H1 (cell line): ENCODE results near the gene GALNT18. TPM values are rescaled to one million over a fixed set of nuclear protein-coding genes. Genes with fewer than 3 reads are reported as not detected.

Source experiments
- CTCF ChIA-PET: fragments of 300-600 bp; sonication (Branson Sonifier 250); formaldehyde crosslinking; loops from one replicate; lab custom pipeline; 2021; ENCODE audit not compliant: partially characterized antibody; lab: Charles Lee
- POLR2A ChIA-PET: fragments of 300-600 bp; sonication (Branson Sonifier 250); formaldehyde crosslinking; loops from one replicate; lab custom pipeline; 2021; ENCODE audit warnings: inconsistent platforms; ENCODE audit not compliant: partially characterized antibody; lab: Charles Lee
- DNase-seq, 2 experiments: peaks; one replicate each; pipeline versions ENCODE4 v3.0.0 to v3.0.0-alpha.2; 2010 to 2022; ENCODE audit warnings: low spot score in 2 of 2, low read depth in 1 of 2, mixed read lengths in 1 of 2
- FAIRE-seq: peaks from 2 replicates; lab custom pipeline; 2011; peaks lifted over from hg19 to GRCh38; lab: Jason Lieb, UNC
- H2AFZ ChIP-seq: 2 replicates; pipeline ENCODE4 v1.8.1; 2012; ENCODE audit warnings: low read length, inconsistent platforms
- H2AK5ac ChIP-seq: 2 replicates; pipeline ENCODE4 v1.6.1; 2013; ENCODE audit warnings: low read depth, low read length
- H2BK120ac ChIP-seq: replicated peaks from 2 replicates; pipeline ENCODE3; 2013; ENCODE audit warnings: low read depth, low read length, inconsistent platforms
- H2BK12ac ChIP-seq: 2 replicates; pipeline ENCODE4 v1.6.1; 2013; ENCODE audit warnings: low read depth, low read length
- H2BK15ac ChIP-seq: 2 replicates; pipeline ENCODE4 v1.6.1; 2013; ENCODE audit warnings: low read length
- H2BK20ac ChIP-seq: 2 replicates; pipeline ENCODE4 v1.6.1; 2013; ENCODE audit warnings: low read length
- H2BK5ac ChIP-seq: 2 replicates; pipeline ENCODE4 v1.6.1; 2013; ENCODE audit warnings: low read depth, low read length
- H3K14ac ChIP-seq: 2 replicates; pipeline ENCODE4 v1.6.1; 2013; ENCODE audit warnings: inconsistent platforms; ENCODE audit not compliant: insufficient read length
- H3K18ac ChIP-seq: 2 replicates; pipeline ENCODE4 v1.6.1; 2013; ENCODE audit warnings: low read length; ENCODE audit errors: extremely low read depth
- H3K23ac ChIP-seq: 2 replicates; pipeline ENCODE4 v1.6.1; 2013; ENCODE audit warnings: inconsistent platforms; ENCODE audit not compliant: insufficient read length
- H3K23me2 ChIP-seq: 2 replicates; pipeline ENCODE4 v1.6.1; 2013; ENCODE audit warnings: low read depth, low read length
- H3K27ac ChIP-seq: 2 replicates; pipeline ENCODE4 v1.6.1; 2011; ENCODE audit warnings: low read depth, low read length, inconsistent platforms
- H3K27me3 ChIP-seq, 4 experiments: replicated peaks in 1 of 4; 1 replicate in 1 of 4; 2 replicates in 3 of 4; pipeline versions ENCODE4 v1.6.1 to v1.8.1; 2011 to 2013; ENCODE audit warnings: low read length in 3 of 4, mild to moderate bottlenecking in 3 of 4, inconsistent platforms in 2 of 4, mixed read lengths in 2 of 4, moderate library complexity in 1 of 4; ENCODE audit not compliant: control insufficient read depth in 3 of 4, insufficient read depth in 3 of 4; ENCODE audit errors: extremely low read depth in 1 of 4
- H3K36me3 ChIP-seq, 4 experiments: 2 replicates each; pipeline versions ENCODE4 v1.6.1 to v1.8.1; 2011 to 2013; ENCODE audit warnings: mild to moderate bottlenecking in 4 of 4, low read length in 3 of 4, moderate library complexity in 2 of 4, control low read depth in 1 of 4, inconsistent platforms in 1 of 4; ENCODE audit not compliant: insufficient read depth in 4 of 4, control insufficient read depth in 2 of 4
- H3K4ac ChIP-seq: replicated peaks from 2 replicates; pipeline ENCODE3; 2013; ENCODE audit warnings: low read length, low read depth, mixed read lengths, inconsistent platforms; ENCODE audit not compliant: insufficient read length
- H3K4me1 ChIP-seq, 4 experiments: replicated peaks in 1 of 4; 1 replicate in 1 of 4; 2 replicates in 3 of 4; pipeline versions ENCODE4 v1.6.1 to v1.8.1; 2011 to 2013; ENCODE audit warnings: low read length in 3 of 4, inconsistent platforms in 2 of 4, mixed read lengths in 1 of 4; ENCODE audit not compliant: insufficient read depth in 4 of 4, control insufficient read depth in 3 of 4
- H3K4me2 ChIP-seq, 2 experiments: 2 replicates each; pipeline versions ENCODE4 v1.6.1 to v1.8.1; 2011 to 2013; ENCODE audit warnings: low read depth in 2 of 2, low read length in 2 of 2, control low read depth in 1 of 2, inconsistent platforms in 1 of 2, mild to moderate bottlenecking in 1 of 2; ENCODE audit not compliant: insufficient read depth in 1 of 2
- H3K4me3 ChIP-seq, 4 experiments: fragments of 200-600, 300-600 bp in 1 of 4; sonication (generic), shearing (Covaris generic), sonication (Bioruptor Twin) in 1 of 4; 2 replicates each; pipeline versions ENCODE4 v1.5.1 to v1.8.1; 2011 to 2016; ENCODE audit warnings: low read length in 4 of 4, low read depth in 3 of 4, control low read depth in 2 of 4, inconsistent platforms in 2 of 4, mild to moderate bottlenecking in 2 of 4, mixed read lengths in 1 of 4, moderate library complexity in 1 of 4; ENCODE audit not compliant: insufficient read depth in 2 of 4; ENCODE audit errors: extremely low read depth in 1 of 4
- H3K56ac ChIP-seq: replicated peaks from 2 replicates; pipeline ENCODE3; 2013; ENCODE audit warnings: low read depth, mild to moderate bottlenecking, mixed read lengths, low read length, inconsistent platforms; ENCODE audit not compliant: insufficient read length
- H3K79me1 ChIP-seq: 2 replicates; pipeline ENCODE4 v1.6.1; 2013; ENCODE audit warnings: low read depth, low read length, control low read depth
- H3K79me2 ChIP-seq, 2 experiments: 2 replicates each; pipeline versions ENCODE4 v1.6.1 to v1.8.1; 2012 to 2013; ENCODE audit warnings: low read length in 2 of 2, mild to moderate bottlenecking in 2 of 2, inconsistent platforms in 1 of 2; ENCODE audit not compliant: insufficient read depth in 2 of 2, control insufficient read depth in 1 of 2
- H3K9ac ChIP-seq, 4 experiments: replicated peaks in 1 of 4; 1 replicate in 1 of 4; 2 replicates in 3 of 4; pipeline versions ENCODE4 v1.6.1 to v1.8.1; 2011 to 2013; ENCODE audit warnings: low read depth in 3 of 4, low read length in 3 of 4, control low read depth in 2 of 4, mild to moderate bottlenecking in 2 of 4, moderate library complexity in 2 of 4, inconsistent platforms in 1 of 4; ENCODE audit errors: extremely low read depth in 1 of 4
- H3K9me3 ChIP-seq, 2 experiments: 2 replicates each; pipeline versions ENCODE4 v1.6.1 to v1.8.1; 2012 to 2013; ENCODE audit warnings: mild to moderate bottlenecking in 2 of 2, moderate library complexity in 2 of 2, control low read depth in 1 of 2, inconsistent platforms in 1 of 2, low read depth in 1 of 2, low read length in 1 of 2, mixed read lengths in 1 of 2; ENCODE audit not compliant: insufficient read depth in 2 of 2
- H4K20me1 ChIP-seq, 2 experiments: replicated peaks in 1 of 2; 2 replicates each; pipeline versions ENCODE3 to v1.8.1; 2011 to 2013; ENCODE audit warnings: inconsistent platforms in 2 of 2, low read length in 2 of 2, mild to moderate bottlenecking in 1 of 2; ENCODE audit not compliant: insufficient read depth in 2 of 2, control insufficient read depth in 1 of 2
- H4K5ac ChIP-seq: 2 replicates; pipeline ENCODE4 v1.6.1; 2013; ENCODE audit warnings: low read length, low read depth, mixed read lengths, inconsistent platforms; ENCODE audit not compliant: insufficient read length
- H4K8ac ChIP-seq: 2 replicates; pipeline ENCODE4 v1.8.0; 2013; ENCODE audit warnings: mild to moderate bottlenecking, moderate library complexity, low read length, inconsistent platforms; ENCODE audit not compliant: insufficient read depth; ENCODE audit errors: extremely low read depth
- H4K91ac ChIP-seq: replicated peaks from 2 replicates; pipeline ENCODE3; 2013; ENCODE audit warnings: low read length, mixed read lengths, inconsistent platforms; ENCODE audit not compliant: insufficient read length
- BCL11A ChIP-seq, 2 experiments: IDR thresholded peaks; one replicate each; pipeline ENCODE4 v1.6.1; 2011; ENCODE audit warnings: low read depth in 2 of 2, low read length in 2 of 2, mild to moderate bottlenecking in 2 of 2
- EP300 ChIP-seq, 2 experiments: IDR thresholded peaks; 1 replicate in 1 of 2; 2 replicates in 1 of 2; pipeline ENCODE4 v1.6.1; 2011 to 2012; ENCODE audit warnings: low read depth in 2 of 2, low read length in 2 of 2, mild to moderate bottlenecking in 2 of 2, borderline replicate concordance in 1 of 2, inconsistent platforms in 1 of 2, moderate library complexity in 1 of 2
- GTF2F1 ChIP-seq: IDR thresholded peaks from 2 replicates; pipeline ENCODE4 v1.6.1; 2012; ENCODE audit warnings: low read depth, low read length, improper control_type of control experiment, borderline replicate concordance
- SRF ChIP-seq: IDR thresholded peaks from 2 replicates; pipeline ENCODE4 v1.6.1; 2011; ENCODE audit warnings: mild to moderate bottlenecking, low read depth, low read length, moderate library complexity
- polyA plus RNA-seq, 7 experiments: library from polyadenylated mRNA; depleted of rRNA in 3 of 7; stranded (reverse) in 5 of 7; unstranded in 2 of 7; fragments of >200 nt in 5 of 7; fragments of 200-250 nt in 2 of 7; gene quantifications; 1 replicate in 5 of 7; 2 replicates in 1 of 7; 4 replicates in 1 of 7; pipeline versions ENCODE4 v1.2.1 to v1.2.3, GENCODE V29; 2011 to 2013; ENCODE audit warnings: missing spikeins in 2 of 7, mixed read lengths in 2 of 7
- total RNA-seq: library from RNA; stranded (reverse); fragmentation: NEBNext Ultra II Directional; extraction: Animal tissue kit (Norgen Biotek cat#: 25700); gene quantifications from 2 replicates; pipeline ENCODE4 v1.2.1, GENCODE V29; 2021

The GALNT18 gene
- total and polyA plus RNA-seq, 2 of the 8 experiments (the other 6 are each of a cell fraction or from before 2014, with no cell fraction given), result 6.0 to 9.4 TPM

GRCh38 chr11:11552529-11553087 is 69.2 kb downstream of the GALNT18 start:
- no peak overlapping the region for H4K8ac ChIP-seq
- H4K91ac ChIP-seq, result no peak overlapping the region
- ChIA-PET POLR2A (no interaction called here), CTCF (interaction anchor here (1.1 kb wide), 1 partner anchor 235 kb away, joined by 4 read pairs; no protein-coding TSS in a partner anchor)
- no peak overlapping the region for H2AFZ ChIP-seq
- no peak for DNase-seq
- H2BK15ac ChIP-seq, result no peak overlapping the region
- no peaks in the 10 kb centered on the region for H3K79me2 ChIP-seq
- no peak overlapping the region for H2BK120ac ChIP-seq
- H2BK5ac ChIP-seq, result no peak overlapping the region
- no peaks in the 10 kb centered on the region for H3K4me1 ChIP-seq
- no peaks in the 10 kb centered on the region for H4K20me1 ChIP-seq
- H3K4ac ChIP-seq, result no peak overlapping the region
- H3K18ac ChIP-seq, result no peak overlapping the region
- no peak overlapping the region for H2BK20ac ChIP-seq
- H3K27me3 ChIP-seq, result no peaks in the 10 kb centered on the region
- H2BK12ac ChIP-seq, result no peak overlapping the region
- H3K79me1 ChIP-seq, result no peaks in the 10 kb centered on the region
- H3K56ac ChIP-seq, result no peak overlapping the region
- H4K5ac ChIP-seq, result no peak overlapping the region
- no peak for FAIRE-seq
- H3K4me3 ChIP-seq, result no peak overlapping the region
- H3K23ac ChIP-seq, result no peak overlapping the region
- H3K27ac ChIP-seq, result no peak overlapping the region
- H3K9me3 ChIP-seq, result no peaks in the 10 kb centered on the region
- no peak overlapping the region for H3K4me2 ChIP-seq
- no peaks in the 10 kb centered on the region for H3K36me3 ChIP-seq
- no peak overlapping the region for H2AK5ac ChIP-seq
- no peak overlapping the region for H3K9ac ChIP-seq
- no peak overlapping the region for H3K14ac ChIP-seq
- H3K23me2 ChIP-seq, result no peaks in the 10 kb centered on the region
- TF ChIP-seq EP300 (IDR thresholded peaks at IDR 0.05; ENCODE audit: borderline replicate concordance in 1 of 2, low read depth in 2 of 2, low read length in 2 of 2) (no peak), GTF2F1 (no peak), SRF (no peak), BCL11A (IDR thresholded peaks at IDR 0.05; ENCODE audit: low read depth in 2 of 2, low read length in 2 of 2) (no peak)
